Right lobe of liver (tissue), 6 donors: ENCODE results near the gene DTX1. TPM values are rescaled to one million over a fixed set of nuclear protein-coding genes. Genes with fewer than 3 reads are reported as not detected.

Experiments used
- ATAC-seq, 4 donors: fragments of 200-7000 bp; cut with Tn5 transposase; one replicate each; pipeline ENCODE4 v1.9.1; 2020; ENCODE audit warnings: mild to moderate bottlenecking in 4 of 4, moderate library complexity in 4 of 4
- DNase-seq, 3 donors: peaks; one replicate each; pipeline ENCODE4 v3.0.0-alpha.2; 2020
- H3K27ac ChIP-seq, 3 donors: fragments of 200-600 bp; one replicate each; pipeline ENCODE4 v1.8.0; 2022
- H3K27me3 ChIP-seq, 2 donors: fragments of 200-600 bp; one replicate each; pipeline ENCODE4 v1.8.0; 2022
- H3K36me3 ChIP-seq, 4 donors: fragments of 200-600 bp; sonication (generic) in 1 of 4; one replicate each; pipeline versions ENCODE4 v1.5.1 to v1.8.0; 2017 to 2022; ENCODE audit warnings: control low read depth in 1 of 4
- H3K4me1 ChIP-seq, 4 donors: fragments of 200-600 bp; sonication (generic) in 1 of 4; one replicate each; pipeline versions ENCODE4 v1.5.1 to v1.8.0; 2017 to 2022; ENCODE audit warnings: control low read depth in 1 of 4
- H3K4me3 ChIP-seq, 3 donors: fragments of 200-600 bp; one replicate each; pipeline ENCODE4 v1.8.0; 2022
- H3K9me3 ChIP-seq, 4 donors: fragments of 200-600 bp; sonication (generic) in 1 of 4; one replicate each; pipeline versions ENCODE4 v1.5.1 to v1.8.0; 2017 to 2022; ENCODE audit warnings: control low read depth in 1 of 4
- POLR2A ChIP-seq: fragments of 450-650 bp; IDR thresholded peaks from one replicate; pipeline ENCODE4 v1.6.1; 2017; ENCODE audit warnings: antibody characterized with exemption, mild to moderate bottlenecking
- WGBS: methylation state at CpG from one replicate; pipeline ENCODE4 v1.1.6; 2018; ENCODE audit warnings: low coverage, low lambda C conversion rate; ENCODE audit not compliant: insufficient coverage; ENCODE audit errors: missing lambda C conversion rate; 5-methylcytosine and 5-hydroxymethylcytosine counted together
- intact Hi-C, 2 donors: fragments of 100-400 bp; cut with DNase I; formaldehyde crosslinking; loops; one replicate each; pipeline versions ENCODE4 v1.11.2 to v1.14.1; 2022
- total RNA-seq, 6 experiments: library from RNA; depleted of rRNA in 2 of 6; stranded (reverse); fragments of >200 nt in 2 of 6; fragmentation: NEBNext Ultra II Directional in 3 of 6; extraction: Animal tissue kit (Norgen Biotek cat#: 25700) in 3 of 6; gene quantifications; one replicate each; pipeline versions ENCODE4 v1.1.0 to v1.2.4, GENCODE V29; 2016 to 2023
- TF ChIP-seq, protein P1 (sequence below), 4 donors: fragments of 200-600 bp in 3 of 4; fragments of 450-650 bp in 1 of 4; IDR thresholded peaks; one replicate each; pipeline versions ENCODE4 v1.5.1 to v1.8.0; 2016 to 2022; ENCODE audit warnings: antibody characterized with exemption in 4 of 4, mild to moderate bottlenecking in 2 of 4
- donor health status: DM: no; HTN: yes; CAD: no.
- donor health status: DM: no; HTN: no; CAD: no.
- donor health status: DM: no; HTN: no; CAD: no.
- donor health status: DM: no; HTN: yes; CAD: no.
- donor health status: DM: no; HTN: yes; CAD: no.

Gene DTX1
- total RNA-seq, 6 experiments from 2014 or later: 1.4 to 51.2 (median 20.0) TPM

DNA sequence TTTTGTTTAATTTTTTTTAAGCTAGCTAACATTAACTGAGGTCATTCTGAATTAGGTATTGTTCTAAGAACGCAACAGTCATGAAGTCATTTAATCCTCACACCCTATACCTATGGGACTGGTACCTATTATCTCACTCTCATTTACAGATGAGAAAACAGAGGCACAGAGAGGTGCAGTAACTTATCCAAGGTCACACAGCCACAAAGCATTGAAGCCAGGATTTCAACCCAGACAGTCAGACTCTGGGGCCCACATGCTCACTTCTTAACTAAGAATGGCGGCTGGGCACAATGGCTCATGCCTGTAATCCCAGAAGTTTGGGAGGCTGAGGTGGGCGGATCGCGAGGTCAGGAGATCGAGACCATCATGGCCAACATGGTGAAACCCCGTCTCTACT is 15.0 kb upstream of the DTX1 start:
- intact Hi-C loops: loop anchor here in 1 of 2 donors (10.0 kb wide), 1 partner anchor 133 kb away; no protein-coding TSS in a partner anchor
- TF ChIP-seq, protein P1, sequence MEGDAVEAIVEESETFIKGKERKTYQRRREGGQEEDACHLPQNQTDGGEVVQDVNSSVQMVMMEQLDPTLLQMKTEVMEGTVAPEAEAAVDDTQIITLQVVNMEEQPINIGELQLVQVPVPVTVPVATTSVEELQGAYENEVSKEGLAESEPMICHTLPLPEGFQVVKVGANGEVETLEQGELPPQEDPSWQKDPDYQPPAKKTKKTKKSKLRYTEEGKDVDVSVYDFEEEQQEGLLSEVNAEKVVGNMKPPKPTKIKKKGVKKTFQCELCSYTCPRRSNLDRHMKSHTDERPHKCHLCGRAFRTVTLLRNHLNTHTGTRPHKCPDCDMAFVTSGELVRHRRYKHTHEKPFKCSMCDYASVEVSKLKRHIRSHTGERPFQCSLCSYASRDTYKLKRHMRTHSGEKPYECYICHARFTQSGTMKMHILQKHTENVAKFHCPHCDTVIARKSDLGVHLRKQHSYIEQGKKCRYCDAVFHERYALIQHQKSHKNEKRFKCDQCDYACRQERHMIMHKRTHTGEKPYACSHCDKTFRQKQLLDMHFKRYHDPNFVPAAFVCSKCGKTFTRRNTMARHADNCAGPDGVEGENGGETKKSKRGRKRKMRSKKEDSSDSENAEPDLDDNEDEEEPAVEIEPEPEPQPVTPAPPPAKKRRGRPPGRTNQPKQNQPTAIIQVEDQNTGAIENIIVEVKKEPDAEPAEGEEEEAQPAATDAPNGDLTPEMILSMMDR (IDR thresholded peaks at IDR 0.05): no peak
- TF ChIP-seq POLR2A: no peak
- no peak overlapping the region for H3K4me3 ChIP-seq
- no peak overlapping the region for H3K27ac ChIP-seq
- H3K36me3 ChIP-seq: no peaks in the 10 kb centered on the region
- no peak for ATAC-seq
- peaks cover 0 to 6% (median 0%) of the 10 kb centered on the region in 4 donors for H3K4me1 ChIP-seq
- no peak for DNase-seq
- WGBS: 53% methylated on average over 4 of the region's 7 CpGs
- no peaks in the 10 kb centered on the region for H3K27me3 ChIP-seq
- H3K9me3 ChIP-seq: no peaks in the 10 kb centered on the region

DNA sequence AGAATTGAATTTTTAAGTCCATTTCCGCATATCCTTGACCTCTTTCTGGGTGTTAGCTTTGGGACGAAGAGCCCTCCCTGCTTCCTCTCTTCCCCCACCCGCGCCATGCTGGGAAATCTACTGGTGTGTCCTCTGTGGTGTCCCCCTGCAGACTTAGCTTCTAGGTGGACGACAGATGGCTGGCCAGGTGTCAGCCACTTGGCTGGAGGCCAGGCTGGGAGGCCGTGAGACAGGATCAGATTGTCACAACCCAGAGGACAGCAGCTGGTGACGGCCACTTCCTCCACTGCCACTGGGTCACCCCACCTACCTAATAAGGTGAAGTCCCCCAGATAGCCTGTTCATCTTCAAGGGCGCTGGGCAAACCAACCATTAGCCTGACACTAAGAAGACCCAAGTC is 13.3 kb upstream of the DTX1 start:
- H3K4me1 ChIP-seq: peaks cover 0 to 6% (median 0%) of the 10 kb centered on the region in 4 donors
- no peaks in the 10 kb centered on the region for H3K9me3 ChIP-seq
- WGBS: 76% methylated on average over 4 of the region's 8 CpGs
- ATAC-seq (no peak), DNase-seq (no peak)
- H3K27me3 ChIP-seq: no peaks in the 10 kb centered on the region
- no peak overlapping the region for H3K27ac ChIP-seq
- H3K4me3 ChIP-seq: no peak overlapping the region
- intact Hi-C loops: loop anchor here in 1 of 2 donors (10.0 kb wide), 1 partner anchor 132 kb away; no protein-coding TSS in a partner anchor
- no peak for TF ChIP-seq POLR2A
- TF ChIP-seq, protein P1 (IDR thresholded peaks at IDR 0.05): no peak
- H3K36me3 ChIP-seq: no peaks in the 10 kb centered on the region

DNA sequence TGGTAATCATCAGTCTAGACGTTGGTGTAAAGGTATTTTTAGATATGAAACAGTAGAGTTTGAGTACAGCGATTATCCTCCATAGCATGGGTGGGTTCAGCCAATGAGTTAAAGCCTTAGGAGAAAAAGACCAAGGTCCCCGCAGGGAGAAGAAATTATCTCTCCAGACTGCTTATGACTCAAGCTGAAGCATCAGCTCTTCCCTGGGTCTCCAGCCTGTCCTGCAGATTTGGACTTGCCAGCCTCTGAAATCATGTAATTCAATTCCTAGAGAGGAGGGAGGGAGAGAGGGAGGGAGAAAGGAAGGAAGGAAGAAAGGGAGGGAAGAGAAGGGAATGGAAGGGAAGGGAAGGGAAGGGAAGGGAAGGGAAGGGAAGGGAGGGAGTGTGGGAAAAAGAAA is 12.0 kb upstream of the DTX1 start:
- WGBS: 61% methylated on average over 3 of the region's 3 CpGs
- ATAC-seq (no peak), DNase-seq (no peak)
- Histone ChIP-seq H3K9me3 (no peaks in the 10 kb centered on the region), H3K27ac (no peak overlapping the region), H3K36me3 (no peaks in the 10 kb centered on the region), H3K4me3 (no peak overlapping the region), H3K27me3 (no peaks in the 10 kb centered on the region), H3K4me1 (peaks cover 0 to 6% (median 0%) of the 10 kb centered on the region in 4 donors)
- intact Hi-C loops: loop anchor here in 1 of 2 donors (10.0 kb wide), 1 partner anchor 130 kb away; no protein-coding TSS in a partner anchor
- TF ChIP-seq, protein P1 (IDR thresholded peaks at IDR 0.05): no peak
- TF ChIP-seq POLR2A: no peak

GRCh38 chr12:113048716-113049127 is 7.8 kb upstream of the DTX1 start:
- Histone ChIP-seq H3K27ac (no peak overlapping the region), H3K36me3 (no peaks in the 10 kb centered on the region), H3K9me3 (no peaks in the 10 kb centered on the region), H3K27me3 (no peaks in the 10 kb centered on the region), H3K4me1 (no peaks in the 10 kb centered on the region), H3K4me3 (no peak overlapping the region)
- 0% methylated on average over 6 of the region's 6 CpGs for WGBS
- intact Hi-C loops: loop anchor here in 1 of 2 donors (5.0 to 10.0 kb wide), 2 partner anchors 49 to 126 kb away; no protein-coding TSS in a partner anchor
- DNase-seq: no peak
- no peak for TF ChIP-seq POLR2A
- TF ChIP-seq, protein P1 (IDR thresholded peaks at IDR 0.05): peak; percentile 77 to 91 (median 83)
- peak; percentile 91 to 97 (median 95) for ATAC-seq
